ENCODE results near the gene PCDH9. TPM values are rescaled to one million over a fixed set of nuclear protein-coding genes. Genes with fewer than 3 reads are reported as not detected.
"Not testable (repeated sequence)": the region's sequence is repeated elsewhere in the genome, so short reads cannot be mapped to it uniquely, and the experiment has no call there.

Gene PCDH9
- total RNA-seq, 1 donor from 2014 or later = 0.26 TPM

DNA sequence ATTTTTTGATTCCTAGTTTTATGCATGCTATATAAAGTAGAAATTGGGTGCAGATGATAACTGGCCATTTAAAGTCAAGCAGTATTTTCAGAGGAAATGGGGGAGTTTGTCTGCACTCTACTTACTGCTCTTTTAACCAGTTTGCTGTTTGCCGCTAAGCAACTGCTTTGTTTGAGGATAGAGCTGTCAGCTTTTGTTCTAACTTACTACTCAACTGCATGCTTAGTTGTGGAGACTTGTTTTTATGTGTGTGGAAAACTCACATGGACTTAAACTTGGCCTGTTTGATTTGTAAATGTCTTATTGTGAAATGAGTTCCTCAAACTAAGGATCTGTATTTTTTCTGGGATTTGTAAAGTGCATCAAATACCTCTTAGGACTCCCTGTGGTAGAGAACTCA, 591.1 kb downstream of the PCDH9 start:
- H3K4me3 ChIP-seq (ENCODE audit: low read depth, low read length) = no peak overlapping the region

DNA sequence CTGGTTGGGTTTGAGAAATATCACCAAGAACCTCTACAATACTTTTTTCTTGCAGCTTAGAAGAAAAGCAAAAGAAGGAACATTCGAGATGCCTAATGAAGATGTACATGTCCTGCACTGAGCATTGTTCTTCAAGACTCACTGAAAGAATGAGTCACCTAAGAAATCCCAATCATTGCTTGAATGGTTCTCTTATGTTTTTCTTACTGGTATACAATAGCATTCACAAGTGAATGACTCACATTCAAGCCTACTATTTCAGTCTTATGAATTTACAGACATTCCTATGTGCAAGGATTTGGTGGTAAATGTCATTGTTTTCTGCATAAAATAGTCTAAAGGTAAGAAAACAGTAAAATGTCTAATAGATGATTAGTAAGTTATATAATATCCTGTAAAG, 594.6 kb downstream of the PCDH9 start:
- H3K27me3 ChIP-seq (ENCODE audit: control insufficient read depth, insufficient read depth, low read length) = no peaks in the 10 kb centered on the region
- TF ChIP-seq, protein P1, sequence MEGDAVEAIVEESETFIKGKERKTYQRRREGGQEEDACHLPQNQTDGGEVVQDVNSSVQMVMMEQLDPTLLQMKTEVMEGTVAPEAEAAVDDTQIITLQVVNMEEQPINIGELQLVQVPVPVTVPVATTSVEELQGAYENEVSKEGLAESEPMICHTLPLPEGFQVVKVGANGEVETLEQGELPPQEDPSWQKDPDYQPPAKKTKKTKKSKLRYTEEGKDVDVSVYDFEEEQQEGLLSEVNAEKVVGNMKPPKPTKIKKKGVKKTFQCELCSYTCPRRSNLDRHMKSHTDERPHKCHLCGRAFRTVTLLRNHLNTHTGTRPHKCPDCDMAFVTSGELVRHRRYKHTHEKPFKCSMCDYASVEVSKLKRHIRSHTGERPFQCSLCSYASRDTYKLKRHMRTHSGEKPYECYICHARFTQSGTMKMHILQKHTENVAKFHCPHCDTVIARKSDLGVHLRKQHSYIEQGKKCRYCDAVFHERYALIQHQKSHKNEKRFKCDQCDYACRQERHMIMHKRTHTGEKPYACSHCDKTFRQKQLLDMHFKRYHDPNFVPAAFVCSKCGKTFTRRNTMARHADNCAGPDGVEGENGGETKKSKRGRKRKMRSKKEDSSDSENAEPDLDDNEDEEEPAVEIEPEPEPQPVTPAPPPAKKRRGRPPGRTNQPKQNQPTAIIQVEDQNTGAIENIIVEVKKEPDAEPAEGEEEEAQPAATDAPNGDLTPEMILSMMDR (IDR thresholded peaks at IDR 0.05; ENCODE audit: insufficient read depth, low read length, severe bottlenecking) = no peak
- H3K4me3 ChIP-seq (ENCODE audit: low read depth, low read length) = no peak overlapping the region
- FAIRE-seq (no peak), DNase-seq (ENCODE audit: low read depth) (peak; percentile 93)
- H3K36me3 ChIP-seq (ENCODE audit: control insufficient read depth, insufficient read depth, low read length) = no peaks in the 10 kb centered on the region

More for the DNA sequence above, 591.1 kb downstream of the PCDH9 start:
- TF ChIP-seq, protein P1 (IDR thresholded peaks at IDR 0.05; ENCODE audit: insufficient read depth, low read length, severe bottlenecking) = no peak
- Histone ChIP-seq H3K27me3 (ENCODE audit: control insufficient read depth, insufficient read depth, low read length) (no peaks in the 10 kb centered on the region), H3K36me3 (ENCODE audit: control insufficient read depth, insufficient read depth, low read length) (no peaks in the 10 kb centered on the region)
- DNase-seq (ENCODE audit: low read depth) = no peak
- FAIRE-seq = no peak

DNA sequence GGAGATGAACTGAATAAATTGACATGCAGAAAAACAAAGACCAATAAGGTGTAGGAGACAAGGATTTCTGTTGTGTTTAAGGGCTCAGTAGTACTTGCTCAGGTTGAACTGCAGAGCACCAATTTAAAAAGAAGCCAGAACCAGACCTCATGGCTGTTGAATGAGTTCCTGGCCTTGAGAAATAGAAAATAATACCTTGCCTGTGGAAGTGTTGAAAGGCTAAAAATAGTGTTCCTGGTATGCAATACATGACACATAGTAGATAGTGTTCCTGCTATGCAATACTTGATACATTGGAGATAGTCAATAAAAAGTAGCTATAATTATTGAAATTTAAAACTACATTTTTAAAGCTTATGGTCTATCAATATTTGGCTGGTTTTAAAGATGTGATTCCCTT, 595.8 kb downstream of the PCDH9 start:
- no peaks in the 10 kb centered on the region for H3K27me3 ChIP-seq (ENCODE audit: control insufficient read depth, insufficient read depth, low read length)
- H3K4me3 ChIP-seq (ENCODE audit: low read depth, low read length) = no peak overlapping the region
- TF ChIP-seq, protein P1 (IDR thresholded peaks at IDR 0.05; ENCODE audit: insufficient read depth, low read length, severe bottlenecking) = no peak
- DNase-seq (ENCODE audit: low read depth) = peak; percentile 25
- no peak for FAIRE-seq
- H3K36me3 ChIP-seq (ENCODE audit: control insufficient read depth, insufficient read depth, low read length) = no peaks in the 10 kb centered on the region

DNA sequence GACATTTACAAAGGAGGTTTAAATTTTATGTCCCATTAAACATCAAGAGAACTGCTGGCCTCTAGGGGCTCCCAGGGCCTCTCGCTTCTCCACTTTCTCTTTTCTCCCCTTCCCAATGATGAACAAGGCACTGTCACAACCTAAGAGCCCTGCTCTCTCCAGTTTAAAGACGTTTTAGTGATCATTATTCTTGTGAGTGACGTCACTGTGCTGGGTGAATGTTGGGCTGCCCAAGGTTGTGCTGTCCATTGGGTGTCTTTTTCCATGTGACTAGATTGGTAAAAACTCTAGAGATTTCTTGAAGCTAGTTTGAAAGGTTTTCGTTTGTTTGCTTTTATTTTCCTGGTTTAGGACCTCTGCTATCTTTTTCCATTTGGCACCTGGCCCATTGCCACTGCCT, 602.6 kb downstream of the PCDH9 start:
- no peak overlapping the region for H3K4me3 ChIP-seq (ENCODE audit: low read depth, low read length)
- DNase-seq (ENCODE audit: low read depth) (no peak), FAIRE-seq (no peak)
- no peaks in the 10 kb centered on the region for H3K36me3 ChIP-seq (ENCODE audit: control insufficient read depth, insufficient read depth, low read length)
- TF ChIP-seq, protein P1 (IDR thresholded peaks at IDR 0.05; ENCODE audit: insufficient read depth, low read length, severe bottlenecking) = no peak
- H3K27me3 ChIP-seq (ENCODE audit: control insufficient read depth, insufficient read depth, low read length) = no peaks in the 10 kb centered on the region

DNA sequence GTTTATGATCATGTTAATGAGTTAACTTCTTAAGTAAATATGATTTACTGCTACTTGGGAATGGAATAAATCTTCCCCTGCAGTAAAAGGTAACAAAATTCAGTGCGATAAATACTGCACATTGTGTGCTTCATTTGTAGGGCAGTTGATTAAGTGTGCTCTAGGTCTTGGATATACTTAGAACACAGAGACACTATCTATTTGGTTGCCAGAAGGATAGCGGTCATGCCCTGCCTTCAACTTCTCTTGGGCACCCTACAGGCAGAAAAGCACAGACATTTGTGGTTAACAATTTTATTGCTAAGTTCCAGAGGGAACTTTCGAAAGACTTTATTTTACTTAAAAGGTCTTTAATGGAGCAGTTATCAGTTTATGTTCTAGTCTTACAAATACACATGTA, 605.8 kb downstream of the PCDH9 start:
- FAIRE-seq (no peak), DNase-seq (ENCODE audit: low read depth) (no peak)
- Histone ChIP-seq H3K36me3 (ENCODE audit: control insufficient read depth, insufficient read depth, low read length) (no peaks in the 10 kb centered on the region), H3K27me3 (ENCODE audit: control insufficient read depth, insufficient read depth, low read length) (no peaks in the 10 kb centered on the region), H3K4me3 (ENCODE audit: low read depth, low read length) (no peak overlapping the region)
- TF ChIP-seq, protein P1 (IDR thresholded peaks at IDR 0.05; ENCODE audit: insufficient read depth, low read length, severe bottlenecking) = no peak

DNA sequence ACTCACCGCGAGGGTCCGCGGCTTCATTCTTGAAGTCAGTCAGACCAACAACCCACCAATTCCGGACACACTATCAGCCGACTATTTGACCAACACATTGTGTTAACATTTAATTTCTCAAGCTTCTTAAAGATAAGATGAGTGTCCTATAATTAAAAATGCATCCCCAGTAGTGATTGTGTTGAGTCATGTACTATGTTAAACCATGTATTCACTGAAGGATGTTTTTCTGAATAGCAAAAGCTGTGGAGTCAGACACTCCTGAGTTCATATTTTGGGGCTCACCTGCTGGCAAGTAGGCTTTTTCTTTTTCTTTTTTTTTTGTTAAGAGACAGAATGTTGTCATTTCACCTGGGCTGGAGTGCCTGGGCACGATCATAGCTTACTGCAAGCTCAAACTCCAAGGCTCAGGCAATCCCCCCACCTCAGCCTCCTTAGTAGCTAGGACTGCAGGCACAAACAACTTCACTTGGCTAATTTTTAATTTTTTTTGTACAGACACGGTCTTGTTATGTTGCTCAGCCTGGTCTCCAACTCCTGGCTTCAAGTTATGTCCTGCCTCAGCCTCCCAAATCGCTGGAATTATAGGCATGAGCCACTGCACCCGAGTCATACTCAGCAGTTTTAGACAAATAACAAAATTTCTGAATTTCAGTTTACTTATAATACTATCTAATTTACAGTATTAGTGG, 606.9 kb downstream of the PCDH9 start:
- FAIRE-seq (no peak), DNase-seq (ENCODE audit: low read depth) (no peak)
- H3K27me3 ChIP-seq (ENCODE audit: control insufficient read depth, insufficient read depth, low read length) = no peaks in the 10 kb centered on the region
- H3K4me3 ChIP-seq (ENCODE audit: low read depth, low read length) = no peak overlapping the region
- H3K36me3 ChIP-seq (ENCODE audit: control insufficient read depth, insufficient read depth, low read length) = no peaks in the 10 kb centered on the region
- TF ChIP-seq, protein P1 (IDR thresholded peaks at IDR 0.05; ENCODE audit: insufficient read depth, low read length, severe bottlenecking) = no peak

DNA sequence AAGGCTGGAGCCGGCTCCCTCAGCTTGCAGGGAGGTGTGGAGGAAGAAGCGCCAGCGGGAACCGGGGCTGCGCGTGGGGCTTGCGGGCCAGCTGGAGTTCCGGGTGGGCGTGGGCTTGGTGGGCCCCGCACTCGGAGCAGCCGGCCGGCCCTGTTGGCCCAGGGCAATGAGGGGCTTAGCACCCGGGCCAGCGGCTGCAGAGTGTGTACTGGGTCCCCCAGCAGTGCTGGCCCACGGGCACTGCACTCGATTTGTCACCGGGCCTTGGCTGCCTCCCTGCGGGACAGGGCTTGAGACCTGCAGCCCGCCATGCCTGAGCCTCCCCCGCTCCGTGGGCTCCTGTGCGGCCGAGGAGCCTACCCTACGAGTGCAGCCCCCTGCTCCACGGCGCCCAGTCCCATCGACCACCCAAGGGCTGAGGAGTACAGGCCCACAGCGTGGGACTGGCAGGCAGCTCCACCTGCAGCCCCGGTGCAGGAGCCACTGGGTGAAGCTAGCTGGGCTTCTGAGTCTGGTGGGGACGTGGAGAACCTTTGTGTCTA, 608.2 kb downstream of the PCDH9 start:
- not testable (repeated sequence) for H3K27me3 ChIP-seq (ENCODE audit: control insufficient read depth, insufficient read depth, low read length); H3K36me3 ChIP-seq (ENCODE audit: control insufficient read depth, insufficient read depth, low read length); DNase-seq (ENCODE audit: low read depth); FAIRE-seq; H3K4me3 ChIP-seq (ENCODE audit: low read depth, low read length)

Data from bronchial epithelial cell (primary cell).